ENCODE measurements around the gene PLA2G4A. TPM values are rescaled to one million over a fixed set of nuclear protein-coding genes. Genes with fewer than 3 reads are reported as not detected.

The PLA2G4A gene
- total RNA-seq, 1 experiment from 2014 or later = 2.0 TPM

DNA sequence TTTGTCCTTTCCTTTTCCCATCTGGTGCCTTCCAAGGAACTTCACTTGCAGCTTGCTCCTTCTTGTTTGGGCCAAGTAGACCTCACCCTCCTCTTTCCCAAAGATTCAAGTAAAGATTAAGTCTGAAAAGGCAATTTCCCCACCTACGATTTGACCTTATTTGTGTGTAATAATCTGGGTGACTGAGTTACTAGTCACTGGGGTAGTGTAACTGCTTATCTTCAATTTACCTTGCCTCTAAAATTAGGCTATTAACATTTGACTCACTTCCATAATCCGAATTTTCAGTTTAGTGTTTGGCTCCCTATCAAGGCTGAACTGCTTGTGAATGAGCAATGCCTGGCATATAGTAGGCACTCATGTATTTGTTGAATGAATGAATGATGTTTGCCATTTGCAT is 59.6 kb downstream of the PLA2G4A start:
- Histone ChIP-seq H3K36me3 (ENCODE audit: control insufficient read depth, insufficient read depth, low read length) (no peaks in the 10 kb centered on the region), H3K9me3 (no peaks in the 10 kb centered on the region), H3K4me1 (no peaks in the 10 kb centered on the region), H3K27me3 (replicated peaks; ENCODE audit: control insufficient read depth, insufficient read depth, low read length) (no peaks in the 10 kb centered on the region), H3K4me3 (ENCODE audit: low read depth, low read length) (no peak overlapping the region)
- DNase-seq = no peak
- Mint-ChIP-seq H3K27ac (ENCODE audit: unreplicated experiment) (no peak overlapping the region), H3K4me3 (ENCODE audit: unreplicated experiment) (no peak overlapping the region), H3K27me3 (ENCODE audit: insufficient read depth, unreplicated experiment) (no peaks in the 10 kb centered on the region), H3K9me3 (ENCODE audit: unreplicated experiment) (peaks cover 16% of the 10 kb centered on the region), H3K36me3 (ENCODE audit: insufficient read depth, unreplicated experiment) (no peaks in the 10 kb centered on the region), H3K4me1 (ENCODE audit: low read depth, unreplicated experiment) (no peaks in the 10 kb centered on the region)
- BruUV-seq (replicated peaks) = no TSS peak
- TF ChIP-seq, protein P1, sequence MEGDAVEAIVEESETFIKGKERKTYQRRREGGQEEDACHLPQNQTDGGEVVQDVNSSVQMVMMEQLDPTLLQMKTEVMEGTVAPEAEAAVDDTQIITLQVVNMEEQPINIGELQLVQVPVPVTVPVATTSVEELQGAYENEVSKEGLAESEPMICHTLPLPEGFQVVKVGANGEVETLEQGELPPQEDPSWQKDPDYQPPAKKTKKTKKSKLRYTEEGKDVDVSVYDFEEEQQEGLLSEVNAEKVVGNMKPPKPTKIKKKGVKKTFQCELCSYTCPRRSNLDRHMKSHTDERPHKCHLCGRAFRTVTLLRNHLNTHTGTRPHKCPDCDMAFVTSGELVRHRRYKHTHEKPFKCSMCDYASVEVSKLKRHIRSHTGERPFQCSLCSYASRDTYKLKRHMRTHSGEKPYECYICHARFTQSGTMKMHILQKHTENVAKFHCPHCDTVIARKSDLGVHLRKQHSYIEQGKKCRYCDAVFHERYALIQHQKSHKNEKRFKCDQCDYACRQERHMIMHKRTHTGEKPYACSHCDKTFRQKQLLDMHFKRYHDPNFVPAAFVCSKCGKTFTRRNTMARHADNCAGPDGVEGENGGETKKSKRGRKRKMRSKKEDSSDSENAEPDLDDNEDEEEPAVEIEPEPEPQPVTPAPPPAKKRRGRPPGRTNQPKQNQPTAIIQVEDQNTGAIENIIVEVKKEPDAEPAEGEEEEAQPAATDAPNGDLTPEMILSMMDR (IDR thresholded peaks at IDR 0.05; ENCODE audit: insufficient read depth in 1 of 2, low read depth in 1 of 2, low read length in 1 of 2, severe bottlenecking in 1 of 2, unreplicated experiment in 1 of 2) = no peak
- POLR2A ChIA-PET = no interaction called here
- CTCF ChIA-PET = no interaction called here
- intact Hi-C loops (cut with micrococcal nuclease; ENCODE audit: unreplicated experiment) = no loop called here

DNA sequence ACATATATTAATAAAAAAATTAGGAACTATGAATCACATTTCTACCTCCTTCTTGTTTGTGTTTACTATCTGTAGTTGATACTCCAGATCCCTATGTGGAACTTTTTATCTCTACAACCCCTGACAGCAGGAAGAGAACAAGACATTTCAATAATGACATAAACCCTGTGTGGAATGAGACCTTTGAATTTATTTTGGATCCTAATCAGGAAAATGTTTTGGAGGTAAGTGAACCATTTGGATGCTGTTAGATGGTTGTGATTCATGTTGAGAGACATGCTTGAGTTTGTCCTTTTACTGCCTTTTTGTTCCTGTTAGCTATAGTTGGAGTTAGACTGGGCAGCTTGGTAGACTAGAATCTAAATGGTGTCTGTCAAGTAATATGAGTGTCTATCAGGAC is 64.2 kb downstream of the PLA2G4A start:
- intact Hi-C loops (cut with micrococcal nuclease; ENCODE audit: unreplicated experiment) = no loop called here
- Mint-ChIP-seq H3K4me3 (ENCODE audit: unreplicated experiment) (no peak overlapping the region), H3K9me3 (ENCODE audit: unreplicated experiment) (no peaks in the 10 kb centered on the region), H3K4me1 (ENCODE audit: low read depth, unreplicated experiment) (peaks cover 7% of the 10 kb centered on the region), H3K27ac (ENCODE audit: unreplicated experiment) (no peak overlapping the region), H3K27me3 (ENCODE audit: insufficient read depth, unreplicated experiment) (no peaks in the 10 kb centered on the region), H3K36me3 (ENCODE audit: insufficient read depth, unreplicated experiment) (no peaks in the 10 kb centered on the region)
- no peak for DNase-seq
- TF ChIP-seq, protein P1 (IDR thresholded peaks at IDR 0.05; ENCODE audit: insufficient read depth in 1 of 2, low read depth in 1 of 2, low read length in 1 of 2, severe bottlenecking in 1 of 2, unreplicated experiment in 1 of 2) = no peak
- no peaks in the 10 kb centered on the region for H3K36me3 ChIP-seq (ENCODE audit: control insufficient read depth, insufficient read depth, low read length)
- ChIA-PET POLR2A (no interaction called here), CTCF (no interaction called here)
- no peak overlapping the region for H3K4me3 ChIP-seq (ENCODE audit: low read depth, low read length)
- H3K4me1 ChIP-seq = peaks cover 10% of the 10 kb centered on the region; the same call in 1 of the 2 replicates
- no peaks in the 10 kb centered on the region for H3K27me3 ChIP-seq (replicated peaks; ENCODE audit: control insufficient read depth, insufficient read depth, low read length)
- H3K9me3 ChIP-seq = no peaks in the 10 kb centered on the region
- BruUV-seq (replicated peaks) = no TSS peak

DNA sequence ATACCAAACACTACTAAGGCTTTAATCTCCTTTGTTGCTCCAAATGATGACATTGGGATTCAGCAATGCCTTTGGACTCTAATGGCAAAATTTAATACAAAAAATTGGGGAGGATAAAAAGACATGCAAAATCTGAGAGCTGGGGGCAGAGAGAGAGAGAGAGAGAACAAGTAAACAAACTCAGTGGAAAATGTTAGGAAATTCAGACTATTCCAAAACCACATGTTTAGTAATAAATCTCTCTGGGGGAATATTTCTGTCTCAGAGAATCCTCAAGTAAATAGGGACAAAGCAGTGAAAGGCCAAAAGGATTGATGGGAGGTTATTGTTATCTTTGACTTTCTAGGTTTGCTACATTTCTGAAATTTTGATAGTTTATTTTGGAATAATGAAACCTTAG is 65.7 kb downstream of the PLA2G4A start:
- Histone ChIP-seq H3K4me3 (ENCODE audit: low read depth, low read length) (no peak overlapping the region), H3K36me3 (ENCODE audit: control insufficient read depth, insufficient read depth, low read length) (no peaks in the 10 kb centered on the region), H3K27me3 (replicated peaks; ENCODE audit: control insufficient read depth, insufficient read depth, low read length) (no peaks in the 10 kb centered on the region), H3K4me1 (peaks cover 10% of the 10 kb centered on the region; the same call in 1 of the 2 replicates), H3K9me3 (no peaks in the 10 kb centered on the region)
- no peak overlapping the region for H3K4me3 Mint-ChIP-seq (ENCODE audit: unreplicated experiment)
- H3K27me3 Mint-ChIP-seq (ENCODE audit: insufficient read depth, unreplicated experiment) = no peaks in the 10 kb centered on the region
- H3K9me3 Mint-ChIP-seq (ENCODE audit: unreplicated experiment) = peaks cover 8% of the 10 kb centered on the region
- no TSS peak for BruUV-seq (replicated peaks)
- ChIA-PET POLR2A (no interaction called here), CTCF (no interaction called here)
- H3K27ac Mint-ChIP-seq (ENCODE audit: unreplicated experiment) = no peak overlapping the region
- intact Hi-C loops (cut with micrococcal nuclease; ENCODE audit: unreplicated experiment) = no loop called here
- H3K4me1 Mint-ChIP-seq (ENCODE audit: low read depth, unreplicated experiment) = peaks cover 7% of the 10 kb centered on the region
- H3K36me3 Mint-ChIP-seq (ENCODE audit: insufficient read depth, unreplicated experiment) = no peaks in the 10 kb centered on the region
- no peak for DNase-seq
- TF ChIP-seq, protein P1 (IDR thresholded peaks at IDR 0.05; ENCODE audit: insufficient read depth in 1 of 2, low read depth in 1 of 2, low read length in 1 of 2, severe bottlenecking in 1 of 2, unreplicated experiment in 1 of 2) = no peak
